Spleen (tissue), 7 donors: Measurements from ENCODE around the gene FGF2.

Experiments
- POLR2A ChIP-seq, 3 donors: fragments of 450-650 bp; IDR thresholded peaks; one replicate each; pipeline ENCODE4 v1.5.1; 2017; ENCODE audit warnings: antibody characterized with exemption in 3 of 3, mild to moderate bottlenecking in 1 of 3
- TF ChIP-seq, protein P1 (sequence below), 11 experiments: fragments of 200-600 bp in 7 of 11; fragments of 450-650 bp in 4 of 11; sonication (generic) in 4 of 11; IDR thresholded peaks in 8 of 11; conservative IDR thresholded peaks in 3 of 11; 1 replicate in 7 of 11; 2 replicates in 4 of 11; pipeline versions ENCODE4 v1.4.0 to v1.8.0; 2016 to 2021; ENCODE audit warnings: antibody characterized with exemption in 11 of 11, inconsistent platforms in 4 of 11, mild to moderate bottlenecking in 1 of 11
- donor health status: DM: no; HTN: no; CAD: no; lungs with moderate emphysema.
- donor health status: DM: no; HTN: no; CAD: no.
- donor health status: DM: no; HTN: no; CAD: no.

- TF ChIP-seq, protein P1, sequence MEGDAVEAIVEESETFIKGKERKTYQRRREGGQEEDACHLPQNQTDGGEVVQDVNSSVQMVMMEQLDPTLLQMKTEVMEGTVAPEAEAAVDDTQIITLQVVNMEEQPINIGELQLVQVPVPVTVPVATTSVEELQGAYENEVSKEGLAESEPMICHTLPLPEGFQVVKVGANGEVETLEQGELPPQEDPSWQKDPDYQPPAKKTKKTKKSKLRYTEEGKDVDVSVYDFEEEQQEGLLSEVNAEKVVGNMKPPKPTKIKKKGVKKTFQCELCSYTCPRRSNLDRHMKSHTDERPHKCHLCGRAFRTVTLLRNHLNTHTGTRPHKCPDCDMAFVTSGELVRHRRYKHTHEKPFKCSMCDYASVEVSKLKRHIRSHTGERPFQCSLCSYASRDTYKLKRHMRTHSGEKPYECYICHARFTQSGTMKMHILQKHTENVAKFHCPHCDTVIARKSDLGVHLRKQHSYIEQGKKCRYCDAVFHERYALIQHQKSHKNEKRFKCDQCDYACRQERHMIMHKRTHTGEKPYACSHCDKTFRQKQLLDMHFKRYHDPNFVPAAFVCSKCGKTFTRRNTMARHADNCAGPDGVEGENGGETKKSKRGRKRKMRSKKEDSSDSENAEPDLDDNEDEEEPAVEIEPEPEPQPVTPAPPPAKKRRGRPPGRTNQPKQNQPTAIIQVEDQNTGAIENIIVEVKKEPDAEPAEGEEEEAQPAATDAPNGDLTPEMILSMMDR (IDR thresholded peaks at IDR 0.05 in 8 of 11, conservative IDR thresholded peaks at IDR 0.05 in 3 of 11), result no peak
- TF ChIP-seq POLR2A (IDR thresholded peaks at IDR 0.05), result no peak
Observed at GRCh38 chr4:122855353-122855890, 28.8 kb downstream of the FGF2 start.
